HG02588 (cell line): ENCODE measurements around the gene LILRB3.
"Not testable (repeated sequence)": the region's sequence is repeated elsewhere in the genome, so short reads cannot be mapped to it uniquely, and the experiment has no call there.

Experiments
- ATAC-seq: cut with Tn5 transposase; IDR thresholded peaks from one replicate; pipeline ENCODE4 v1.9.1; 2021; ENCODE audit warnings: mild to moderate bottlenecking, moderate library complexity; ENCODE audit not compliant: unreplicated experiment

LILRB3 gene

DNA sequence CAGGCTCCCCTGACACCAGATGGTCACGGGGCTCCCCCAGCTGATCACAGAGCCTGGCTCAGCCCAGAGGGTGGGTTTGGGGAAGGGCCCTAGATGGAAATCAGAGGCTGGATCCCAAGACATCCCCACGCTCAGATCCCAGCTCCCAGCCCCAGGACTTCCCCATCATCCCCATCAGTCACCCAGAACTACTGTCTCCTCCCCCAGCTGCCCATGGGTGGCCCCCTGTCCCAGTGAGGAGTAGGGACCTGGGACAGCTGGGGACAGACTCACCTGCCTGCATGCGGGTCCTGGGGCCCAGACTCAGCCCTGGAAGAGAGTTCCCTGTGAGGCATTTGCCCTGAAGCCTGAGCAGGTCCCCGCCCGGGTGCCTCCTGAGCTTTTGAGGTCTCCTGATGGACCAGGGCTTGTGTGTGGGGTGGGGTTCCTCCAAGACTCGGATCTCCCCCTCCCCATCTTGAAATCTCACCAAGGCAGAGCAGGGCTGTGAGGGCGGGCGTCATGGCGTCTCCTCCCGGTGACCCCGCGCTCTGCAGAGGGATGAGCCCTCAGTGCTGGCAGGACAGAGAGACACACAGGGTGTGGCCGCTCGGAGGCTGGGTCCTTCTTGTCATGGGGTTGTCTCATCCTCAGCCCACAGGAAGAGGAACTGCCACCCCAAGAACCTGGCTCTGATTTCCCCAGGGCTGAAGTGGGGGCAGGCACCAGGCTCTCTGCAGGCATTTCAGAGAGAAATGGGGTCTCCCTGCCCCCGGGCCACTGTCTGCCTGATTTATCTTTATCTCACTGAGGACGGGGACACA lies at the start of gene LILRB3:
TSS of gene LILRB3 (minus strand) at position 534 of the 803 bp plus-strand sequence. CDS start at position 503, 31 bp downstream.
- not testable (repeated sequence) for ATAC-seq

DNA sequence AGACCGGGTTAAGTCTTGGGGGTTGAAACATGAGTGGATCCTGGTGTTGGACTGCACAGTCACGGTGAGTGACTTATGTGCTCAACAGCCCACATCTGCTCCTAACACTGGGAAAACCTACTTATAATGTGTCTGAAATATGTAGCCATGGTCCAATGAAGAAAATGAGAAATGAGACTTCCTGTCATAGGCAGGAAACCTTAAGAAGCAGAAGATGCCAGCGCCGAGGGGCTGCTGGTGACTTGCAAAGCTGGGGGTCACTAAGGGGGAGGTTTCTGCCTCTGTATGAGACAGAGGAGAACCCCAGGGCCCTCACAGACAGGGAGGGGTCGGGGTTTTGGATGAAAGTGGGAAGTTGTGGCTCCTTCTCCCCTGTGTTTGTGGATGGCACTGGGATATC lies 49.4 kb upstream of the LILRB3 start:
- ATAC-seq = not testable (repeated sequence)

DNA sequence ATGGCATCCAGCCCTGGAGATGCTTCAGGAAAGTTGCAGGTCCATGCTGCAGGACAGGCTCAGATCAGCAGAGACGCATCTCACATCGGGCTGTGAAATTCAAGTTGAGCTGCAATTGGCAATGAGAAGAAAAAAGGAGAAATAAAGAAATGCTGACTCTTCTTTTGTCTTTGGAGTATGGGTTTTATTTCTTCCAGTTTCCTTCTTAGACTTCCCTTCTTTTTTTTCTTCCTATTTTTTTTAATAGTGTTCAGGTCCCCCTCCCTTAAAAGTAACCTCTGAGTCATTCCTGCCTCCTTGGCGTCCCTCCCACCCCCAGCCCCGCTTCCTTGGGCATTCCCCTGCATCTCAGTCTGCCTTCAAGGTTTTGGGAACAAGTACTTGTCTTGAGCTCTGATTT lies 48.8 kb upstream of the LILRB3 start:
- not testable (repeated sequence) for ATAC-seq

DNA sequence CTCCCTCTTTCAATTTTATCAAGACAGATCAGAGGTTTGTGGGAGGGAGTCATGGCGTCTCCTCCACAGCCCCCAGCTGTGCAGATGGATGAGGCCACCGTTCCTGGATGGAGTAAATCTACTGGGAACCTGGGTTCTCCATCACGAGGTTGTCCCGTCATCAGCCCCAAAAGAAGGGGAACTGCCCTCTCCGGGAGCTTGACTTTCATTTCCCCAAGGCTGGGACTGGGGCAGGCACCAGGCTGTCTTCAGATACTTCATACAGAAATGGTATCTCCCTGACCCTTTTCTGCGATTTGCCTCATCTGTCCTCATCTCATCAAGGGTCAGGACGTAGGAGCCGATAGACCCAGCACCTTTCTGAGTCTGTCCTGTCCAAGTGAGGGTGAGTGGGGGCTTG lies 48.3 kb upstream of the LILRB3 start:
- no peak for ATAC-seq

DNA sequence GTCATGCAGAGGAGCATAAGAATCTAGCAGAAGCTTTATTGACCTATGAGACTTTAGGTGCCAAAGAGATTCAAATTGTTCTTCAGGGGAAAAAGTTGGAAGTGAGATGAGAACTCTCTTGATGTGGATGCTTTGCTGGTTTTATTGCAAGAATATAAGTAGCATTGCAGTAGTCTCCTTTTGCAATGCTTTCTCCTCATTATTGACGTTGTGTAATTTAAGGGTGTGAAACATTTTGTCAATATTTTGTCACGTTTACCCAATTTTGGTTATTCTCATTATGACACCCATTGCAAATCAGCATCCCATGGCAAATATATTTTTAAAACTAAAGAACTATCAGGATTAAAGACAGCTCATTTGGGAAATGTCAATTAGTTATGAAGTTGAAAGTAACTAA lies 46.1 kb upstream of the LILRB3 start:
- ATAC-seq = no peak

DNA sequence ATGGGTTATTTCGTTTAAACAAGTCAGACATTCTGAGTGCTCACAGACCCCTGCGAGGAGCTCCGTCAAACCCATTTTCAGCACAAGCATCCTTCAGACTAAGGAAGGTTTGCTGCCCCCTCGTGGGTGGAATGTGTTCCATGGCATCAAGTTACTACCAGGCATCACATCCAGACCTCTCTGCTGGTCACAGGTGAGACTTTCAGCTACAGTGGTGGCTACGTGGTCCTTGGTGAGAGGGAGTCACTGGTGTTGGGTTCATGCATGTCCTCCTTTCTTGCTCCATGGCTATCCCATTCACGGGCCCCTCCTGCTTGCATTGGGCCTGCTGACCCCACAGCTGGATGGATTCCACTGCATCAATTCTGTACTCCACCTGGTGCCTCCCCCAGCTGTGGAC lies 43.3 kb upstream of the LILRB3 start:
- ATAC-seq = no peak

DNA sequence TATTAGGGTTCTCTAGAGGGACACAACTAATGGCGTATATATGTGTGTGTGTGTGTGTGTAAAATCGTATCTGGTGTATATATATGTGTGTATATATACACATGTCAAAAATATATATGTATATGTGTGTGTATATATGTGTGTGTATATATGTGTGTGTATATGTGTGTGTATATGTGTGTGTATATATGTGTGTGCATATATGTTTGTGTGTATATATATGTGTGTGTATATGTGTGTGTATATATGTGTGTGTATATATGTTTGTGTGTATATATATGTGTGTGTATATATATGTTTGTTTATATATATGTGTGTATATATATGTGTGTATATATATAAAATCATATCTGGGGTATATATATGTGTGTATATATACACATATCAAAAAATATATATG lies 39.7 kb upstream of the LILRB3 start:
- ATAC-seq = no peak

DNA sequence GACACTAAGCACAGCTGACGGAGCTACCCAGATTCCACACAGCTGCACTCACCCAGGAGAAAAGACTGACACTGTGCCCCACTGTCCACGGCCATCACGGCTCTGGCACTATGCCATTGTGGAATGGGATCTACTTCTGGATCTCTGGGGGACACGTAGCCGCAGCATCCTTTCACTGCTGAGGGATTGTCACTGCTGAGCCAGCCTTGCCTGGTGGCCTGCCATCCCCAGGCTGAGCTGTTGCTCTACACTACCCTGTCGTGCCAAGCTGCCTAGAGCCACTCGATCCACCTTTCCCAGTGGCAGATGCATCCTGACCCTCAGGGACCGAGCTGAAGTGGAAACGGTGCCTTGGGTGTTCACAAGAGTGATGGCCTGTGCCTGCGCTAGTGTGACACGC lies 39.3 kb upstream of the LILRB3 start:
- ATAC-seq = no peak

DNA sequence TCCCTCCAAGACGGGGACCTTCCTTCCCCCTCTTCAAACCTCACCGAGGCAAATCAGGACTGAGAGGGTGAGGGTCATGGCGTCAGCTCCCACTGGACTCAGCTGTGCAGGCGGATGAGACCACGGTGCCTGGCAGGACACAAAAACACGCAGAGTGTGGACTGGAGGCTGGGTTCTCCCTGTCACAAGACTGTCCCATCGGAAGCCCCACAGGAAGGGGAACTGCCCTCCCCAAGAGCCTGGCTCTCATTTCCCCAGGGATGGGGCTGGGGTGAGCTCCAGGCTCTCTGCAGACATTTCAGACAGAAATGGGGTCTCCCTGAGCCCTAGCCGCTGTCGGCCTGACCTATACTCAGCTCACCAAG lies 34.3 kb upstream of the LILRB3 start, which contains the start of gene LILRB5:
TSS of gene LILRB5 (minus strand) at position 158 of the 365 bp plus-strand sequence. CDS start at position 78, 80 bp downstream.
- ATAC-seq = no peak

DNA sequence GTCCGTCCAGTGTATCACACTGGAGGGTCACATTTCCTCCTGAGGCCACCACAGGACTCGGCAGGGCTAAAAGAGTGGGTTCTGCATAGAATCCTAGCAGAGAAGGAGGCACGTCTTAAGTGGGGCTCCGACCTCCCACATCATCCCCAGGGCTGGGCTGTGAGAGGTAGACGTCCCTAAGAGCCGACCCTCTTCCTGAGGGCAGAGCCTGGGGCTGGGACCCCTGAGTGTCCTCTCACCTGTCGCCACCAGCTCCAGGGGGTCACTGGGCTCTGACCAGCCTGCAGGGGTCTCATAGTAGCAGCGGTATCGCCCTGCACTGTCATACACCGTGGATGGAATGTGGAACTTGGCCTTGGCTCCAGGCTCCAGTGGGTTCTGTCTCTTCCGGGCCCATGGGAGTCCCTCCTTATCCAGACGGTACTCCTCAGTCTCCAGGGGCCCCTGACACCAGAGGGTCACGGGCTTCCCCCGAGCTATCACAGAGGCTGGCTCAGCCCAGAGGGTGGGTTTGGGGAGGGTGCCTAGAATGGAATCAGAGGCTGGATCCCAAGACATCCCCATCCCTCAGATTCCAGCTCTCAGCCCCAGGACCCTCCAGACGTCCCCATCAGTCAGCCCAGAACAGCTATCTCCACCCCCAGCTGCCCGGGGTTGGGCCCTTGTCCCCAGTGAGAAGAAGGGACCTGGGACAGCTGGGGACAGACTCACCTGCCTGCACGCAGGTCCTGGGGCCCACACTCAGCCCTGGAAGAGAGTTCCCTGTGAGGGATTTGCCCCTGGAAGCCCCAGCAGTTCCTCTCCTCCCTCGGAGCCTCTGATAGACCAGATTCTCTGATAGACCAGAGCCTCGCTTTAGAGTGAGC lies 33.7 kb upstream of the LILRB3 start:
- no peak for ATAC-seq

DNA sequence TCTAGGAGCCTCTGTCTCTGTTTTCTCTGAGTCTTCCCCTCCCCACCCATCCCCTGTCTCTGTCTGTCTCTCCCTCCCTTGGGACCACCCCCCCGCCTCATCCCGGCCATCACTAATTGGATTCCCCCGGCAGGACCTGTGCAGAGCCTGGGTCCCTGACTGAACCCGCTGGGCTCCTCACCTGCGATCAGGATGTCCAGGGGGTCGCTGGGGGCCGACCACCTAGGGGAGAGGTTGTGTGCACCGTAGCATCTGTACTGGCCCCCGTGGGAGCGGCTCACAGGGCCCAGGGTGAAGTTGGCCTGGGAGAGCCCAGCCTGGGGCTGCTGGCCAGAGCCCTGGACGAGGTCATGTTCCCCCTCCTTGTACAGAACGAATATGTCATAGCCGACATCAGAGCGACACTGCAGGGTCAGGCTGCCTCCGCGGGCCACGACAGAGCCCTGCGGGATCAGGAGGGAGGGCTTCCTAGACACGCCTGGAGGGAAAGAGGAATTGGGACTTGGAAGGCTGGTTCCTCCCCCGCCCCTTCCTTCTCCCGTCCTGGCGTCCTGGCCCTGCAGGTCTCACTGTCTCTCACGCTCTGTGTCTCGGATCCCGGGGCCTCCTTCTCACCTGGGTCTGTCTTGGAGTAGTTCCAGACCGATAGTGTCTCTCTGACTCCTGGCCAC lies 32.4 kb upstream of the LILRB3 start:
- ATAC-seq = no peak

DNA sequence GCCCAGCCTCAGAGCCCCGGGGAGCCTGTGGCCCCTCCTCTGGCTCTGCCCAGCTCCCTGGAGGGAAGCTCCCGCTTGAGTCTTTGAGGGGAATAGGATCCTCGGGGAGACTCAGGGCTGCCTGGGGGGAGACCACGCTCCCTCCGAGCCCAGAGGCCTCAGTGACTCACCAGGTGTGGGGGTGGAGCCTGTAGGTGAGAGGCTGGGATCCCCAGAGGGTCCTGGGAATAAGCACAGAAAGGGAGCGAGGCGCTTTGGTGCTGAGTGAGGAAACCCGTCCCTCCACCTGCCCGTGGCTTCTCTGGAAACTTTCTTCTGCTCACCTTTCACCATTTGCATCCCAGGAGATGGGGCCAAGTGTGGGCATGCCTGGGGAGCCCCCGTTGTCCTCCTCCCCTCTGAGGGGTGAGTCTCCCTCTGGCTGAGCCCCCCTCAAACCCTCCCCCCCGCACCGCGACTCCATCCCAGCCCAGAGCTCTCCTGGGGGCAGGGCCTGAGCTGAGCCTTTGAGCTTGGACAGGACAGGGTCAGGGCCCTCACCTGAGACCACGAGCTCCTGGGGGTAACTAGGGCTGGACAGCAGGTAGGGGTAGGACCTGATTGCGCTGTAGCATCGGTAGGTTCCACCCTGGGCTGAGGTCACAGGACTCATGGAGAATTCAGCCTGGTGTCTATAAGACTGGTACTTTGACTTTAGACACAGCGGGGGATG lies 31.5 kb upstream of the LILRB3 start:
- no peak for ATAC-seq

DNA sequence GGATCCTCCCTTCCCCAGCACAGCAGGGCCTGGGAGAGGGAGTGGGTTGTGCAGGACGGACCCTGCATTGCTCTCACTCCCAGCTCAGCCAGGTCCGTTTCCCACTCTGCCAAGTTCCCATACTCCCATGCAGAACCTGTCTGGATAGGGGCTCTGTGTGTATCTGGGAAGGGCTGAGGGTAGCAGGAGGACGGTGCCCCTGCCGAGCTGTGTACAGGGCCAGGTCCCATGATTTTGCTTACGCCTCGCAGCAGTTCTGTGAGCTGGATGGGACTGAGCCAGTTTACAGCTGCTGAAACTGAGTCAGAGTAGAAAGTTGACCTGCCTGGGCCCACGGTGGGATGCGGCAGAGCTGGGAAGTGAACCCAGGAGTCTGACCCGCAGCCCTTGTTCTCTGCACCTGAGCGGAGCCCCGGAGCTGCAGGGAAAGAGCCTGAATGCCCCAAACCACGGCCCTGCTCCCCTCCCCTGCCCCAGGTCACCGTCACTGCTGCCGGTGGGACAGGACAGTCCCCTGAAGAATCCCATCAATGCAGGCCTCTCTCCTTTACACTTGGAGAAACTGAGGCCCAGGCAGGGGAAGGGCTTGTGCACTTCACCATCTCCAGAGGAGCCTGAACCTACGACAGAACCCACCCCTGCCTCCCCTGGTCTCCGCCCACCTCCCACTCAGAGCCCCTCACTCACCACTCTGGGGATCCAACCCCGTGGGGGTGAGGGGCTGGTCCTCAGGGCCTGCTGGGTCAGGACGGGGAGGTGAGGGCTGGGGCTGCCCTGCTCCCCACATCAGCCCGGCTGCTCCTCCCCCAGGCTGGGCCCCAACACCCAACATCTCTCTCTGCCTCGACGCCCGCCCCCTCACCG lies 30.8 kb upstream of the LILRB3 start:
- ATAC-seq = no peak

DNA sequence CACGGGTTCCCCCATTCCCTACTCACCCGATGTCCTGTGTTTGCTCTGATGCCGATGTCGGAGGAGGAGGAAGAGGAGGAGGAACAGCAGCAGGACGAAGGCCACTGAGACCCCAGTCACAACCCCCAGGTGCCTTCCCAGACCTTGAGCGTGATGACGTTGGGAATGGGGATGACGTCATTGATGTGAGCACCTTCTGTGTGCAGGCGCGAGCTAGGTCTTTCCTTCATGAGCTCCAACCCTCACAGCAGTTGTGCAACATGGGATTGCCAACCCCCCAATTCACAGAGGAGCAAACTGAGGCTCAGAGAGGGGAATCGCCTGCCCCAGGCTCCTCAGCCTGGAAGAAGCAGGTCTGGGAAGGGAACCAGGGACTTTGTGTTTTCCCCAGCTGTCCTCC lies 30.0 kb upstream of the LILRB3 start:
- ATAC-seq = no peak

DNA sequence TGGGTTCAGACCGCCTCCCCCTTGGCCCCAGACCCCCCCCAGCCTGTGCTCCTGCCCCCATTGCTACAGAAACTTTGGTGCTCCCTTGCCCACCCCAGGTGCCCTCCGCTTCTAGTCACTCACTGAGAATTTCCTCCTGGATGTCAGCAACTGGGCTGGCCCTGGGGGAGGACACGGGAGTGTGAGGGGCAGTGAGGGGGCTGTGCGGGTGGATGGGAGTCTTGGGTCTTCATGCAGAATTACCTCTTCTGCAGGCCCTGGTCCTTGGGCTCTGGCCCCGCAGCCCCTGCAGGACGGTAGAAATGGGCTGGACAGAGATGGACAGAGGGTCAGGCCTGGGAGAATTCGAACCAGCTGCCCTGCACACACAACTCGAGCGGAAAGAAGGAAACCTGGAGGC lies 29.4 kb upstream of the LILRB3 start:
- ATAC-seq = no peak

DNA sequence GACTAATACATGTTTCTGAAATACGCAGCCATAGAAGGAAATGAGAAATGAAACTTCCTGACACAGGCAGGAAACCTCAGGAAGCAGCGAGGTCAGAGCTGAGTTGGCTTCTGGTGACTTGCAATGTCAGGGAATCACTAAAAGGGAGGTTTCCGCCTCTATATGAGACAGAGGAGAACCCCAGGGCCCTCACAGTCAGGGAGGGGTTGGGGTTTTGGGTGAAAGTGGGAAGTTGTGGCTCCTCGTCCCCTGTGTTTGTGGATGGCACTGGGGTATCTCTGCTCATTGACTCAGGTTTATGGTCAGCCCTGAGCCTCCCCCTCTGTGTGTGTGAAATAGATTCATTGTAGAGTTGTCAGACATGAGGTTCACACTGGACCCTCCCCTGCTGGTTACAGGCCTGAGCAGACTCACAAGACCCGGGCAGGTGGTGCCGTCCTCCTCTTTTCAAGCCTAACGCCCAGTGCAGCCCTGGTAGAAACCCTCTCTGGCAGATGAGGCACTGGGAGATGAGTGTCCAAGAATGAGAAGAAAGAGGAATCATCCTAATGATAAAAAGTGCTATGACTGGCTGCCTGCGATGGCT lies 25.3 kb upstream of the LILRB3 start:
- ATAC-seq = no peak

DNA sequence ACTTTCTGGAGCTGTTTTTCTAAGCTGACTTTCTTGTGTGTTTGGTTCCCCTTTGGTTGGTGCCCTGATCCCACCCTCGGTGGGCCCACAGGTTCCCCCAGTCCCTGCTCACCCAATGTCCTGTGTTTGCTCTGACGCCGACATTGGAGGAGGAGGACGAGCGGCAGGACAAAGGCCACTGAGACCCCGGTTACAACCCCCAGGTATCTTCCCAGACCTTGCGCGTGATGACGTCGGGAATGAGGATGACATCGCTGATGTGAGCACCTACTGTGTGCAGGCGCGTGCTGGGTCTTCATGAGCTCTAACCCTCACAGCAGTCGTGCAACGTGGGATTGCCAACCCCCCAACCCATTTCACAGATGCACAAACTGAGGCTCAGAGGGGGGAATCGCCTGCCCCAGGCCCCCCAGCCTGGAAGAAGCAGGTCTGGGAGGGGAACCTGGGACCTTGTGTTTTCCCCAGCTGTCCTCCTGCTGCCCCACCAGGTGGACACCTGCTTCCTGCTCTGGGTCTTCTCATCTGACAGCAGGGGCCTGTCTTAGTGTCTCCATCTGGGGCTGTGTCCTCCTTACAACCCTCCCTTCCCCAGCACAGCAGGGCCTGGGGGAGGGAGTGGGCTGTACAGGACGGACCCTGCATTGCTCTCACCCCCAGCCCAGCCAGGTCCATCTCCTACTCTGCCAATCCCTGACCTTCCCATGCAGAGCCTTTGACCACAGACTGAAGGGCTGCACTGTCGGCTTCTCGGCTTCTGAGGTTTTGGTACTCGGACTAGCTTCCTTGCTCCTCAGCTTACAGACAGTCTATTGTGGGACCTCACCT lies 24.5 kb upstream of the LILRB3 start:
- no peak for ATAC-seq

DNA sequence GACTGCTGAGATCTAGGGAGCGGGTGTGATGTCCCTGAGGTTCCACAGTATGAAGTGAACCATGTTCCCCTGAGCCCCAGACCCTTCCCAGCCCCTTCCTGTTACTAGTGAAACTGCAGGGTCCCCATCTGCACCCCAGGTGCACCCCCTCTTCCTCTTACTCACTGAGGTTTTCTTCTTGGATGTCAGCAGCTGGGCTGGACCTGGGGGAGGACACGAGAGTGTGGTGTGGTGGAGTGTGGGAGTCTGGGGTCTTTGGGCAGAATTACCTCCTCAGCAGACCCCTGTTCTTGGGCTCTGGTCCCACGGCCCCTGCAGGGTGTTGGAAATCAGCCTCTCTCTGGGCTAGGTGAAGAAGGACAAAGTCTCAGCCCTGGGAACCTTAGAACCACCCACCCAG lies 23.1 kb upstream of the LILRB3 start:
- ATAC-seq = no peak

DNA sequence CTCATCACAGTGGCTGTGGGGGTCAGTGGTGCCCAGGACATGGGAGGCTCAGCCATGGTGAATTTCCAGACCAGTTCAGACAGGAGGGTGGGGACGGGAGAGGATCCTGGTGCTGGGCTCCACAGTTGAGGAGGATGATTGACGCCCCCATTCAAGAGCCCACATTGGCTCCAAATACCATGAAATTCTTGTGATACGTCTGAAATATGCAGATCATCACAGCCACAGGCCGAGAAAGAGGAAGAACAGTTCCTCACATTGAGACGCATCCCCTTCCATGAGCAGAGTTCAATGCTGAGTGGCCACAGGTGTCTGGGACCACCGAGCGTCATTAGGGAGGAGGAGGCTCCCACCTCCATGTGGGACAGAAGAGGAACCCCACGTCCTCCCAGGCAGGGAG lies 21.0 kb upstream of the LILRB3 start:
- not testable (repeated sequence) for ATAC-seq
